GM21390 (cell line): ENCODE results near the gene SPACA9.

Experiments used
- ATAC-seq: cut with Tn5 transposase; IDR thresholded peaks from one replicate; pipeline ENCODE4 v1.9.1; 2021; ENCODE audit not compliant: unreplicated experiment

The SPACA9 gene

GRCh38 chr9:132862533-132862932 is 16.2 kb upstream of the SPACA9 start:
- no peak for ATAC-seq

GRCh38 chr9:132863096-132863495 is 15.6 kb upstream of the SPACA9 start:
- no peak for ATAC-seq

GRCh38 chr9:132864277-132864676 is 14.4 kb upstream of the SPACA9 start:
- ATAC-seq, result no peak

GRCh38 chr9:132864691-132865090 is 14.0 kb upstream of the SPACA9 start:
- ATAC-seq, result no peak

- no peak for ATAC-seq
Observed at GRCh38 chr9:132866898-132867297, 11.8 kb upstream of the SPACA9 start.

GRCh38 chr9:132869266-132869665 is 9.4 kb upstream of the SPACA9 start:
- no peak for ATAC-seq

GRCh38 chr9:132873403-132873802 is 5.3 kb upstream of the SPACA9 start:
- ATAC-seq, result no peak

- no peak for ATAC-seq
Observed at GRCh38 chr9:132875159-132875558, 3.5 kb upstream of the SPACA9 start.

- no peak for ATAC-seq
Observed at GRCh38 chr9:132876849-132877248, 1.8 kb upstream of the SPACA9 start.

- ATAC-seq, result no peak
Observed at GRCh38 chr9:132877458-132877823, 1.3 kb upstream of the SPACA9 start.

- ATAC-seq, result peak; percentile 70
Observed at GRCh38 chr9:132877824-132878694, 639 bp upstream of the SPACA9 start, which contains the start of gene AK8. TSS of gene AK8 (minus strand) at chr9:132878284. CDS start at chr9:132878255, 29 bp downstream.

- no peak for ATAC-seq
Observed at GRCh38 chr9:132879457-132880323, 992 bp downstream of the SPACA9 start.

- ATAC-seq, result no peak
Observed at GRCh38 chr9:132880324-132880661, 1.6 kb downstream of the SPACA9 start.

- no peak for ATAC-seq
Observed at GRCh38 chr9:132881826-132882225, 3.1 kb downstream of the SPACA9 start.

- ATAC-seq, result no peak
Observed at GRCh38 chr9:132882616-132883015, 3.9 kb downstream of the SPACA9 start.

- ATAC-seq, result no peak
Observed at GRCh38 chr9:132883349-132884294, 4.9 kb downstream of the SPACA9 start.

GRCh38 chr9:132885720-132886333 is 7.1 kb downstream of the SPACA9 start:
- no peak for ATAC-seq

- no peak for ATAC-seq
Observed at GRCh38 chr9:132886334-132886725, 7.6 kb downstream of the SPACA9 start.

- no peak for ATAC-seq
Observed at GRCh38 chr9:132887181-132888120, 8.8 kb downstream of the SPACA9 start.
